Measurements from ENCODE around the gene CTBP2.

DNA sequence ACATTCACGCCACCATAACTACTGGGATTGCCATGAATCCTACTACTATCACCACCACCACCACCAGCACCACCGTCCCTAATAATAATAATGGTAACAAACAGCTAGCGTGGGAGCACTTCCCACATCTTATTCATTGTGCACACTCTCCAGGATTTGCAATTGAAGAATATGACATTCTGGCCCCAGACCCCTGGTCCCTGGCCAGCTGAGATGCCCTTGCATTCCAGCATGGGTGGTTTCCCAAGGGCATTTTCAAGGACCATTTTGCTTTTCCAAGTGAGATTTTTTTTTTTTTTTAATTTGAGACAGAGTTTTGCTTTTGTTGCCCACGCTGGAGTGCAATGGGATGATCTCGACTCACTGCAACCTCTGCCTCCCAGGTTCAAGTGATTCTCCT is 14.7 kb downstream of the CTBP2 start:
- TF ChIP-seq CTCF (optimal IDR thresholded peaks at IDR 0.05 in 1 of 3, IDR thresholded peaks at IDR 0.05 in 1 of 3, conservative IDR thresholded peaks at IDR 0.05 in 1 of 3; ENCODE audit: extremely low read depth in 1 of 3, insufficient read depth in 2 of 3, low read length in 3 of 3) = no peak
- TF ChIP-seq EZH2 (IDR thresholded peaks at IDR 0.05; ENCODE audit: low read length) = no peak

Measured in keratinocyte (primary cell).